GM23338 (cell line): Measurements from ENCODE around the gene HSP90AB1.

Experiments used
- CREB1 ChIP-seq: fragments of 250-450 bp; sonication (Bioruptor Pico); IDR thresholded peaks from 2 replicates; pipeline ENCODE4 v1.5.0; 2020; ENCODE audit warnings: low read depth, mild to moderate bottlenecking, moderate library complexity
- CTCF ChIP-seq, 2 experiments: fragments of 200-600 bp in 1 of 2; sonication (generic) in 1 of 2; conservative IDR thresholded peaks; 2 replicates each; pipeline versions ENCODE4 v1.5.1 to v1.6.1; 2016 to 2017; ENCODE audit warnings: antibody characterized with exemption in 2 of 2, low read depth in 2 of 2, mild to moderate bottlenecking in 2 of 2, moderate library complexity in 1 of 2
- ETS1 ChIP-seq: IDR thresholded peaks from 2 replicates; pipeline ENCODE4 v1.6.1; 2016; ENCODE audit warnings: antibody characterized with exemption
- EZH2 ChIP-seq: fragments of 200-600 bp; sonication (generic); IDR thresholded peaks from one replicate; pipeline ENCODE4 v1.8.0; 2017; ENCODE audit warnings: antibody characterized with exemption, mild to moderate bottlenecking, low read depth; ENCODE audit not compliant: unreplicated experiment
- EZH2phosphoT487 ChIP-seq: fragments of 200-600 bp; sonication (generic); IDR thresholded peaks from one replicate; pipeline ENCODE4 v1.8.1; 2018; ENCODE audit warnings: antibody characterized with exemption; ENCODE audit not compliant: unreplicated experiment
- JUNB ChIP-seq: IDR thresholded peaks from one replicate; pipeline ENCODE4 v1.6.1; 2016; ENCODE audit warnings: antibody characterized with exemption; ENCODE audit not compliant: unreplicated experiment
- NANOG ChIP-seq: IDR thresholded peaks from 2 replicates; pipeline ENCODE4 v1.6.1; 2016; ENCODE audit warnings: antibody characterized with exemption, borderline replicate concordance
- POLR2AphosphoS5 ChIP-seq: IDR thresholded peaks from 2 replicates; pipeline ENCODE4 v1.6.1; 2016; ENCODE audit warnings: antibody characterized with exemption, low read depth
- REST ChIP-seq: IDR thresholded peaks from one replicate; pipeline ENCODE4 v1.6.1; 2018; ENCODE audit warnings: antibody characterized with exemption; ENCODE audit not compliant: unreplicated experiment
- STAT1 ChIP-seq: IDR thresholded peaks from one replicate; pipeline ENCODE4 v1.6.1; 2016; ENCODE audit warnings: antibody characterized with exemption; ENCODE audit not compliant: unreplicated experiment
- ZNF114 ChIP-seq: fragments of 250-450 bp; sonication (Bioruptor Pico); IDR thresholded peaks from 2 replicates; pipeline ENCODE4 v1.5.0; 2020; ENCODE audit warnings: mild to moderate bottlenecking, moderate library complexity
- ZNF331 ChIP-seq: fragments of 250-450 bp; sonication (Bioruptor Pico); IDR thresholded peaks from 2 replicates; pipeline ENCODE4 v1.5.0; 2020; ENCODE audit warnings: low read depth, mild to moderate bottlenecking, moderate library complexity
- ZNF462 ChIP-seq: fragments of 250-450 bp; sonication (Bioruptor Pico); IDR thresholded peaks from 2 replicates; pipeline ENCODE4 v1.5.0; 2020; ENCODE audit warnings: mild to moderate bottlenecking, moderate library complexity

GRCh38 chr6:44275271-44275748, 28.4 kb downstream of the HSP90AB1 start:
- no peak for TF ChIP-seq POLR2AphosphoS5
- TF ChIP-seq CTCF (conservative IDR thresholded peaks at IDR 0.05; ENCODE audit: low read depth in 2 of 2) = no peak
- TF ChIP-seq ETS1 = no peak
- no peak for TF ChIP-seq REST
- TF ChIP-seq CREB1 (CRISPR knock-in tag) = no peak
- TF ChIP-seq ZNF331 (CRISPR knock-in tag) = no peak
- TF ChIP-seq EZH2 = no peak
- TF ChIP-seq EZH2phosphoT487 = no peak
- no peak for TF ChIP-seq JUNB
- TF ChIP-seq ZNF114 (CRISPR knock-in tag) = no peak
- no peak for TF ChIP-seq STAT1
- TF ChIP-seq NANOG = no peak
- no peak for TF ChIP-seq ZNF462 (CRISPR knock-in tag)
